SK-N-SH treated with all-trans-retinoic acid at 6 μM for 48 hours (cell line): ENCODE data around the gene AMHR2.
"Not testable (repeated sequence)": the region's sequence is repeated elsewhere in the genome, so short reads cannot be mapped to it uniquely, and the experiment has no call there.

Experiments used
- ATAC-seq: fragments of 200-7000 bp; cut with Tn5 transposase; 3 replicates; pipeline ENCODE4 v1.9.1; 2020; ENCODE audit warnings: mild to moderate bottlenecking, moderate library complexity
- ARNTL ChIP-seq: fragments of 450-650 bp; formaldehyde crosslinking; IDR thresholded peaks from 2 replicates; pipeline ENCODE4 v1.5.0; 2020; ENCODE audit warnings: low read depth, mild to moderate bottlenecking, moderate library complexity, borderline replicate concordance
- BACH2 ChIP-seq: fragments of 250-450 bp; sonication (Bioruptor Pico); IDR thresholded peaks from 2 replicates; pipeline ENCODE4 v1.9.0; 2021; ENCODE audit warnings: mild to moderate bottlenecking, borderline replicate concordance
- CREB5 ChIP-seq: fragments of 250-450 bp; sonication (Bioruptor Pico); IDR thresholded peaks from 2 replicates; pipeline ENCODE4 v1.5.1; 2020; ENCODE audit warnings: low read depth, mild to moderate bottlenecking, moderate library complexity
- CSDC2 ChIP-seq: fragments of 250-450 bp; sonication (Bioruptor Pico); IDR thresholded peaks from 2 replicates; pipeline ENCODE4 v1.5.0; 2020; ENCODE audit warnings: mild to moderate bottlenecking, moderate library complexity
- CSRNP3 ChIP-seq: fragments of 250-450 bp; sonication (Bioruptor Pico); IDR thresholded peaks from 2 replicates; pipeline ENCODE4 v1.5.1; 2021; ENCODE audit warnings: mild to moderate bottlenecking, moderate library complexity
- ESRRG ChIP-seq: fragments of 250-450 bp; sonication (Bioruptor Pico); IDR thresholded peaks from 2 replicates; pipeline ENCODE4 v1.6.1; 2021; ENCODE audit warnings: mild to moderate bottlenecking
- ISL1 ChIP-seq: fragments of 250-450 bp; sonication (Bioruptor Pico); IDR thresholded peaks from 2 replicates; pipeline ENCODE4 v2.1.2; 2022; ENCODE audit warnings: mild to moderate bottlenecking, moderate library complexity
- OSR1 ChIP-seq: fragments of 250-450 bp; sonication (Bioruptor Pico); IDR thresholded peaks from 2 replicates; pipeline ENCODE4 v1.8.0; 2022; ENCODE audit warnings: moderate library complexity, mild to moderate bottlenecking, inconsistent platforms
- PATZ1 ChIP-seq: fragments of 250-450 bp; sonication (Bioruptor Pico); IDR thresholded peaks from 2 replicates; pipeline ENCODE4 v1.8.0; 2020; ENCODE audit warnings: mild to moderate bottlenecking, moderate library complexity, borderline replicate concordance
- POU6F1 ChIP-seq: fragments of 250-450 bp; sonication (Bioruptor Pico); IDR thresholded peaks from 2 replicates; pipeline ENCODE4 v1.8.0; 2021; ENCODE audit warnings: low read depth, mild to moderate bottlenecking, moderate library complexity, borderline replicate concordance
- PPARA ChIP-seq: fragments of 250-450 bp; sonication (Bioruptor Pico); IDR thresholded peaks from 2 replicates; pipeline ENCODE4 v1.5.0; 2020; ENCODE audit warnings: mild to moderate bottlenecking, borderline replicate concordance
- RARB ChIP-seq: fragments of 250-450 bp; sonication (Bioruptor Pico); IDR thresholded peaks from 2 replicates; pipeline ENCODE4 v1.8.0; 2021; ENCODE audit warnings: mild to moderate bottlenecking, moderate library complexity
- SNAI2 ChIP-seq: fragments of 250-450 bp; sonication (Bioruptor Pico); IDR thresholded peaks from 2 replicates; pipeline ENCODE4 v1.5.0; 2020; ENCODE audit warnings: mild to moderate bottlenecking, moderate library complexity
- TCF4 ChIP-seq: fragments of 250-450 bp; sonication (Bioruptor Pico); IDR thresholded peaks from 2 replicates; pipeline ENCODE4 v1.8.0; 2021; ENCODE audit warnings: mild to moderate bottlenecking, moderate library complexity, borderline replicate concordance
- TSHZ2 ChIP-seq: fragments of 250-450 bp; sonication (Bioruptor Pico); IDR thresholded peaks from 2 replicates; pipeline ENCODE4 v1.5.0; 2020; ENCODE audit warnings: mild to moderate bottlenecking, moderate library complexity
- ZC3H10 ChIP-seq: fragments of 250-450 bp; sonication (Bioruptor Pico); IDR thresholded peaks from 2 replicates; pipeline ENCODE4 v1.5.1; 2021; ENCODE audit warnings: mild to moderate bottlenecking, moderate library complexity
- ZFP3 ChIP-seq: fragments of 250-450 bp; sonication (Bioruptor Pico); IDR thresholded peaks from 2 replicates; pipeline ENCODE4 v1.5.0; 2020; ENCODE audit warnings: mild to moderate bottlenecking, moderate library complexity
- ZFP30 ChIP-seq: fragments of 450-650 bp; formaldehyde crosslinking; IDR thresholded peaks from 2 replicates; pipeline ENCODE4 v1.5.0; 2022; ENCODE audit warnings: mild to moderate bottlenecking, moderate library complexity
- ZNF565 ChIP-seq: fragments of 450-650 bp; formaldehyde crosslinking; conservative IDR thresholded peaks from 2 replicates; pipeline ENCODE4 v1.5.0; 2020; ENCODE audit warnings: low read depth, mild to moderate bottlenecking, moderate library complexity
- ZNF70 ChIP-seq: fragments of 450-650 bp; formaldehyde crosslinking; IDR thresholded peaks from 2 replicates; pipeline ENCODE4 v1.5.0; 2020; ENCODE audit warnings: mild to moderate bottlenecking, moderate library complexity
- ZNF8 ChIP-seq: fragments of 450-650 bp; formaldehyde crosslinking; IDR thresholded peaks from 2 replicates; pipeline ENCODE4 v1.5.0; 2020; ENCODE audit warnings: mild to moderate bottlenecking, moderate library complexity

Gene AMHR2

GRCh38 chr12:53383258-53383657 is 40.4 kb upstream of the AMHR2 start:
- no peak for ATAC-seq
- TF ChIP-seq TCF4 (CRISPR knock-in tag) = no peak
- no peak for TF ChIP-seq CSDC2
- no peak for TF ChIP-seq PPARA (CRISPR knock-in tag)

- not testable (repeated sequence) for ATAC-seq
These were observed 37.3 kb upstream of the AMHR2 start for GRCh38 chr12:53386381-53386780.

GRCh38 chr12:53388932-53389331 is 34.7 kb upstream of the AMHR2 start:
- no peak for ATAC-seq
- TF ChIP-seq PPARA (CRISPR knock-in tag) = no peak
- TF ChIP-seq PATZ1 (CRISPR knock-in tag) = no peak
- no peak for TF ChIP-seq BACH2
- TF ChIP-seq CREB5 (CRISPR knock-in tag) = no peak
- no peak for TF ChIP-seq ESRRG (CRISPR knock-in tag)
- TF ChIP-seq ZNF565 = no peak
- TF ChIP-seq TSHZ2 (CRISPR knock-in tag) = no peak
- TF ChIP-seq ZFP3 = no peak
- no peak for TF ChIP-seq ZFP30 (CRISPR knock-in tag)
- no peak for TF ChIP-seq RARB (CRISPR knock-in tag)
- no peak for TF ChIP-seq CSDC2
- TF ChIP-seq ZNF70 (CRISPR knock-in tag) = no peak
- no peak for TF ChIP-seq CSRNP3 (CRISPR knock-in tag)
- no peak for TF ChIP-seq ZC3H10
- no peak for TF ChIP-seq OSR1 (CRISPR knock-in tag)
- TF ChIP-seq SNAI2 (CRISPR knock-in tag) = no peak
- no peak for TF ChIP-seq POU6F1 (CRISPR knock-in tag)
- no peak for TF ChIP-seq TCF4 (CRISPR knock-in tag)

- no peak for TF ChIP-seq OSR1 (CRISPR knock-in tag)
- TF ChIP-seq ISL1 (CRISPR knock-in tag) = peak; percentile 35
- TF ChIP-seq, all 23 proteins: peak for 1
- ATAC-seq = no peak; the same call in 2 of the 3 replicates
These were observed 34.0 kb upstream of the AMHR2 start for GRCh38 chr12:53389702-53390101.

- no peak for ATAC-seq
- TF ChIP-seq ZNF8 (CRISPR knock-in tag) (peak; percentile 88), TCF4 (CRISPR knock-in tag) (peak; percentile 85), SNAI2 (CRISPR knock-in tag) (0 out of 2 replicates have a peak, but pooled peaks have one; percentile 5), TSHZ2 (CRISPR knock-in tag) (peak; percentile 76), BACH2 (no peak), CSRNP3 (CRISPR knock-in tag) (no peak), ISL1 (CRISPR knock-in tag) (no peak), ARNTL (CRISPR knock-in tag) (no peak), OSR1 (CRISPR knock-in tag) (no peak)
- TF ChIP-seq, all 23 proteins: peak for 4
These were observed 31.9 kb upstream of the AMHR2 start for GRCh38 chr12:53391724-53392123.
